Erythroblast (primary cell): Measurements from ENCODE around the gene ADPGK.
"Not testable (repeated sequence)": the region's sequence is repeated elsewhere in the genome, so short reads cannot be mapped to it uniquely, and the experiment has no call there.

Experiments used
- DNase-seq, 2 experiments: peaks; one replicate each; lab custom pipeline; 2025; lab: John Stamatoyannopoulos, UW
- GATA1 ChIP-seq: IDR thresholded peaks from 2 replicates; pipeline ENCODE4 v1.6.1; 2011; ENCODE audit warnings: low read depth, mild to moderate bottlenecking, control low read depth, low read length, moderate library complexity
- POLR2A ChIP-seq: IDR thresholded peaks from 2 replicates; pipeline ENCODE4 v1.6.1; 2011; ENCODE audit warnings: mild to moderate bottlenecking, low read length

Gene ADPGK

GRCh38 chr15:72751751-72752455, 31.7 kb downstream of the ADPGK start:
- no peak for DNase-seq
- TF ChIP-seq GATA1 = no peak
- no peak for TF ChIP-seq POLR2A

GRCh38 chr15:72749700-72750099, 33.9 kb downstream of the ADPGK start:
- TF ChIP-seq POLR2A (no peak), GATA1 (no peak)
- DNase-seq = no peak

GRCh38 chr15:72740219-72740618, 43.3 kb downstream of the ADPGK start:
- no peak for TF ChIP-seq POLR2A
- TF ChIP-seq GATA1 = no peak
- DNase-seq = no peak

GRCh38 chr15:72737723-72738122, 45.8 kb downstream of the ADPGK start:
- no peak for DNase-seq

GRCh38 chr15:72737061-72737460, 46.5 kb downstream of the ADPGK start:
- TF ChIP-seq GATA1 (no peak), POLR2A (no peak)
- no peak for DNase-seq

More at GRCh38 chr15:72737723-72738122, 45.8 kb downstream of the ADPGK start:
- TF ChIP-seq GATA1 (no peak), POLR2A (no peak)

- TF ChIP-seq POLR2A (no peak), GATA1 (no peak)
- no peak for DNase-seq
Measured at GRCh38 chr15:72735111-72735510, 48.4 kb downstream of the ADPGK start.

GRCh38 chr15:72733941-72734738, 49.4 kb downstream of the ADPGK start:
- TF ChIP-seq GATA1 (no peak), POLR2A (no peak)
- no peak for DNase-seq

GRCh38 chr15:72732516-72732915, 51.0 kb downstream of the ADPGK start:
- TF ChIP-seq GATA1 (no peak), POLR2A (no peak)
- DNase-seq = no peak

- DNase-seq = no peak
- TF ChIP-seq GATA1 (no peak), POLR2A (no peak)
Measured at GRCh38 chr15:72732086-72732485, 51.5 kb downstream of the ADPGK start.

GRCh38 chr15:72728821-72729220, 54.7 kb downstream of the ADPGK start:
- no peak for TF ChIP-seq GATA1
- TF ChIP-seq POLR2A = no peak
- DNase-seq = no peak

GRCh38 chr15:72728249-72728648, 55.3 kb downstream of the ADPGK start:
- DNase-seq = not testable (repeated sequence)

- DNase-seq = no peak
- no peak for TF ChIP-seq GATA1
- TF ChIP-seq POLR2A = no peak
Measured at GRCh38 chr15:72727154-72727553, 56.4 kb downstream of the ADPGK start.

- not testable (repeated sequence) for DNase-seq
Measured at GRCh38 chr15:72725851-72726250, 57.7 kb downstream of the ADPGK start.

GRCh38 chr15:72725446-72725845, 58.1 kb downstream of the ADPGK start:
- no peak for DNase-seq
- TF ChIP-seq POLR2A (no peak), GATA1 (no peak)

- TF ChIP-seq GATA1 = no peak
- no peak for TF ChIP-seq POLR2A
- no peak for DNase-seq
Measured at GRCh38 chr15:72724028-72724427, 59.5 kb downstream of the ADPGK start.
